GM04504 (cell line): ENCODE results near the gene CST7.
"Not testable (repeated sequence)": the region's sequence is repeated elsewhere in the genome, so short reads cannot be mapped to it uniquely, and the experiment has no call there.

Source experiments
- DNase-seq: peaks from one replicate; pipeline ENCODE4 v3.0.0-alpha.2; 2012; ENCODE audit warnings: low read depth

CST7 gene, protein sequence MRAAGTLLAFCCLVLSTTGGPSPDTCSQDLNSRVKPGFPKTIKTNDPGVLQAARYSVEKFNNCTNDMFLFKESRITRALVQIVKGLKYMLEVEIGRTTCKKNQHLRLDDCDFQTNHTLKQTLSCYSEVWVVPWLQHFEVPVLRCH

DNA sequence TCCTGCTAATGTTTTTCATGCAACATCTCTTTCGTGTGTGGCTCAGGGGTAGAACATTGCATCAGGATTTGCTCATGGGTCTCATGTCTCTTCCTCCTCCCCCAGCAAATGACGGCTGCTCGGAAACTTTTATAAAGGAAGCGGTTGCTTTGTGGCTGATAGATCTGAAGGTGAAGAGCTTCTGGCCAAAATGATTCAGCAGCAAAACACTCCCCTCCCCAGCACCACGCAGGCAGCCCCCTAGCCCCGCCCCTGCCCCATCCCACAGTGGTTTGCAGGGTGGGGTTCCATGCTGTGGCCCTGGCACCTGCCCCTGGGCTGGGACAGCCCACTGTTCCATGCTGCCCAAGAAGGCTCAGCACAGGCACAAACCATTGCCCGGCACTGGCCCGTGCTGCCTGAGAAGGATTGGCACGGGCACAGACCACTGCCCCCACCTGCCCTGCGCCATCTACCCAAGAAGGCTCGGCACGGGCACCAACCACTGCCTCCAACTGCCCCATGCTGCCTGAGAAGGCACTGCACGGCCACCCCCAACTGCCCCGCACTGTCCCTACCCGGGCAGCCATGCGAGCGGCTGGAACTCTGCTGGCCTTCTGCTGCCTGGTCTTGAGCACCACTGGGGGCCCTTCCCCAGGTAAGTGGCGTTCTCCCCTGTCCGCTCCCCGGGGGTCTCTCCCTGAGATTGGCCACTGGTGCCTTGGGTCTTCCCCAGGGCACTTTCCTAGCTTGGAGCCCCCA is at the start of gene CST7:
CST7 (plus strand) TSS at position 331 of the 741 bp plus-strand sequence; CDS start at position 568, 237 bp downstream.
- DNase-seq = no peak

GRCh38 chr20:24906806-24907205 is 42.3 kb upstream of the CST7 start:
- no peak for DNase-seq

DNA sequence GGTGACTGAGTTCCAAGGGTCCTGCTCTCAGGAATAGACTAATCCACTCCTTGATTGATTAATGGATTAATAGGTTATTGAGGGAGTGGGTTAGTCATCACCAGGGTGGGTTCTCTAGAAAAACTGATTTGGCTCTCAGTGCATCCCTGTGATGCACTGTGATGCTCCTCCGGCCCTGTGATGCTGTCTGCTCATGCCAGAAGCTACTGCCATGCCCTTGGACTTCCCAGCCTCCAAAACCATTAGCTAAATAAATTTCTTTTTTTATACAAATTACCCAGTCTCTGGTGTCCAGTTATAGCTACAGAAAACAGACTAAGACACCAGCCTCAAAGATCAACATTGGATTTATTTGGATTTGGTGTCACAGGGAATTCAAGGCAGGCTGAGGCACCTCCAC is 40.4 kb upstream of the CST7 start:
- no peak for DNase-seq

GRCh38 chr20:24909086-24909780 is 39.8 kb upstream of the CST7 start:
- no peak for DNase-seq

DNA sequence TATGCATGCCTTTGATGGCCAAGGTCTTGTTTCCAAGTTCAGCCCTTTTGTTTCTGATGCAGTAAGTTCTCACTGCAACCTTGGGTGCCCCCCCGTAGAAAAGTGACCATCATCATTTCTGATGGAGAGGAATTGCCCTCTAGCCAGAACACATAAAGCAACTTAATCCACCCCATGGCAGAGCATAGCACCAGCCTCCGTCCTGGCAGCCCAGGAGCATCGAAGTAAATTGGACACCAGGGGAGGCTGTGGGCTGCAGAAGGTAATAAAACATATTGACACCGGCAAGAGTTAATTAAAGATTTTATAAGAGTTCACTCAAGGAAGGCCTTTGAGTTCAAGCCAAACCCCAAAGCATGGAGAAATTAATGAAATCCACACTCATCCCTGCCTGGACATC is 39.2 kb upstream of the CST7 start:
- DNase-seq = no peak

DNA sequence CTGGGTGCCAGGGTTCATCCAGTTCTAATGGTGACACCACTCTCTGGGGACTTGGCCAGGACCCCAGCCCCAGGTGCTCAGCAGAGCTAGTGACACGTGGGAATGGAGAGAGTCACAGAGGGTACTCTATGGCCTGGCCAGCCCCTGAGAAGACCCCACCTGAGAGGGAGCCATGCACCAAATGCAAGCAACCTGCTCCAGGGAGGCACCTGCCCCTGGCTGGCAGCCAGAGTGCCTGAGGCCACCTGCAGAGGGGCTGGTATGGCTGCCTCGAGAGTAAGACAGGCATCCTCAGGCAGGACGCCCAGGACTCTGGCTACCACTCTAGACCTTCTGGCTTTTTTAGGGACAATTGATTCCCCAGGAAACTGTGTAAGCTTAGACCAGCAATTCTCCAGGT is 38.6 kb upstream of the CST7 start:
- no peak for DNase-seq

GRCh38 chr20:24911461-24911860 is 37.6 kb upstream of the CST7 start:
- no peak for DNase-seq

DNA sequence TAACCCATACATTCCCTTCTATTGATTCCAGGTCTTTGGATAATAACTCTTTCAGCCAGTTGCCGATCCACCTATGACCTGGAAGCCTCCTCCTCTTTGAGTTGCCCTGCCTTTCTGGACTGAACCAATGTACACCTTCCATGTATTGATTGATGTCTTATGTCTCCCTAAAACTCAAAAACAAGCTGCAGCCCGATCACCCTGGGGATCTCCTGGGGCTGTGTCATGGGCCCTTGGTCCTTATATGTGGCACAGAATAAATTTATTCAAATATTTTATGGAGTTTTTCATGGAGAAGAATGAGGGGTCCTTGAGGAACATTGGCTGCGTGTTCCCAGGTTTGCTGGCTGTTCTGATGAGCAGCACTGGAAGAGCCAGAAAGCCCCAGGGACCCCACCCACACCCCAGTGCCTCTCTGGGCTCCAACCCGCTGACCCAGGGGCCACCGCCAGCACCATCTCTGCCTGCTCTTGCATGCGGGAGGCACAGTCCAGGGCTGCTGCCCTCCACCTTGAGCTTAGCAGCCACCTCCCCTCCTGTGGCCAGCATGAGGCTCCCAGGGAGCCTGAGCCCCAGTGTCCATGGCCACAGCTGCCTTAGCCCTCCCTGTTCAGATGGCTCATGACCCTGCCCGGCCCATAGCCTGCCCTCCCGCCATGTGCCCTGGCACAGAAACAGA is 36.5 kb upstream of the CST7 start:
- DNase-seq = no peak

GRCh38 chr20:24913076-24913628 is 35.9 kb upstream of the CST7 start:
- no peak for DNase-seq

GRCh38 chr20:24914388-24915241 is 34.5 kb upstream of the CST7 start:
- no peak for DNase-seq

- no peak for DNase-seq
Measured at GRCh38 chr20:24915440-24915839, 33.6 kb upstream of the CST7 start.

GRCh38 chr20:24915892-24916291 is 33.2 kb upstream of the CST7 start:
- no peak for DNase-seq

GRCh38 chr20:24916412-24916811 is 32.7 kb upstream of the CST7 start:
- no peak for DNase-seq

- no peak for DNase-seq
Measured at GRCh38 chr20:24917056-24917455, 32.0 kb upstream of the CST7 start.

- DNase-seq = peak; percentile 23
Measured at GRCh38 chr20:24917797-24918578, 31.1 kb upstream of the CST7 start.

DNA sequence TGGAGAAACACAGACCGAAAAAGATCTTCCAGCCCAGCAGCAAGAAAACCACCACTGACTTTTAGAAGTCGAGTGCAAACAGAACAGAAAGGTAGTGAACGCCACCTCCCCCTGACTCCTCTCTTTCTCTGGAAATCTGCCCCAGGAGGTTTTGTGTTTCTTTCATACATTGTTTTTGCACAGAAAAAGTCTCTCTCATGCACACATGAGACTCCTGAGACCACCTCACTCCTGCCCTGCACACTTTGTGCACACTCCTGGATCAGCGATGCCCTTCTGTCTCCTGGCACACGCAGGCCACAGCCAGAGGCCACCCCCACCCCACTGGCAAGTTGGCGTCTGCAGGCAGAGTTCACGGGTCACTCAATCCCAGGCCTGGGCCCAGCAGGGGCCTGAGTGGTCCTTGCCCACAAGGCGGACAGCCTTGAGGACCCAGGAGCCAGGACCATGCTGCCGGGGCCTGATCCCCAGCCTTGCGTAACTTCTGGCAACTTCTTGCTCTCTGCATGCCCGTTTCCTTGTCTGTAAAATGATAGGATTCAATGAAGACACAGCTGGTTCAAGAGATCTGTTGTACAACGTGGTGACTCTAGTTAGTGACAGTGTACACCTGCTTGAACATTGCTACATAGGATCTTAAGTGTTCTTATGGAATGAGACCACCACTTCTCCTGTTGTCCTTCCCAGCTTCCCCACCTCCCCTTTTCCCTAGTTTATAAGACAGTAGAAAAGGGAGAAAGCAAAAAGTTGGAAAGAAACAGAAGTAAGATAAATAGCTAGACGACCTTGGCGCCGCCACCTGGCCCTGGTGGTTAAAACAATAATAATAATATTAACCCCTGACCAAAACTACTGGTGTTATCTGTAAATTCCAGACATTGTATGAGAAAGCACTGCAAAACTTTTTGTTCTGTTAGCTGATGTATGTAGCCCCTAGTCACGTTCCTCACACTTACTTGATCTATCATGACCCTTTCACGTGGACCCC is 30.2 kb upstream of the CST7 start:
- no peak for DNase-seq

GRCh38 chr20:24919665-24920064 is 29.4 kb upstream of the CST7 start:
- DNase-seq = not testable (repeated sequence)

DNA sequence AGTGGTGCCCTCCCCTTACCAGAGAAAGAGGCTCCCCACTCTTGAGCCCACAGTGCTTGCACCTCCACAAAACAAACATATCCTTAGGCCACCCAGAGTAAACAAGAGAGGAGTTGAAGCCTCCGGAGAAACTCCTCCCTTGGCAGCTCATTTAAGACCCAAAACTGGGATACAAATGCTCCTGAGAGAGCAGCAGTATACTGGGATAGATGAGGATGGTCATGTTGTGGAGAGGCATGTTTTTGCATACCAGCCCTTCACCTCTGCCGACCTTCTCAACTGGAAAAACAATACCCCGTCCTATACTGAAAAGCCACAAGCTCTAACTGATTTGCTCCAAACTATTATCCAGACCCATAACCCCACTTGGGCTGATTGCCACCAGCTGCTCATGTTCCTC is 28.4 kb upstream of the CST7 start:
- not testable (repeated sequence) for DNase-seq

GRCh38 chr20:24929259-24929658 is 19.8 kb upstream of the CST7 start:
- DNase-seq = not testable (repeated sequence)
